EH (cell line): Measurements from ENCODE around the gene PIAS2.
"Not testable (repeated sequence)": the region's sequence is repeated elsewhere in the genome, so short reads cannot be mapped to it uniquely, and the experiment has no call there.

Experiments used
- DNase-seq: peaks from one replicate; pipeline ENCODE4 v3.0.0-alpha.2; 2015; ENCODE audit warnings: low read depth

PIAS2 gene, protein sequence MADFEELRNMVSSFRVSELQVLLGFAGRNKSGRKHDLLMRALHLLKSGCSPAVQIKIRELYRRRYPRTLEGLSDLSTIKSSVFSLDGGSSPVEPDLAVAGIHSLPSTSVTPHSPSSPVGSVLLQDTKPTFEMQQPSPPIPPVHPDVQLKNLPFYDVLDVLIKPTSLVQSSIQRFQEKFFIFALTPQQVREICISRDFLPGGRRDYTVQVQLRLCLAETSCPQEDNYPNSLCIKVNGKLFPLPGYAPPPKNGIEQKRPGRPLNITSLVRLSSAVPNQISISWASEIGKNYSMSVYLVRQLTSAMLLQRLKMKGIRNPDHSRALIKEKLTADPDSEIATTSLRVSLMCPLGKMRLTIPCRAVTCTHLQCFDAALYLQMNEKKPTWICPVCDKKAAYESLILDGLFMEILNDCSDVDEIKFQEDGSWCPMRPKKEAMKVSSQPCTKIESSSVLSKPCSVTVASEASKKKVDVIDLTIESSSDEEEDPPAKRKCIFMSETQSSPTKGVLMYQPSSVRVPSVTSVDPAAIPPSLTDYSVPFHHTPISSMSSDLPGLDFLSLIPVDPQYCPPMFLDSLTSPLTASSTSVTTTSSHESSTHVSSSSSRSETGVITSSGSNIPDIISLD

DNA sequence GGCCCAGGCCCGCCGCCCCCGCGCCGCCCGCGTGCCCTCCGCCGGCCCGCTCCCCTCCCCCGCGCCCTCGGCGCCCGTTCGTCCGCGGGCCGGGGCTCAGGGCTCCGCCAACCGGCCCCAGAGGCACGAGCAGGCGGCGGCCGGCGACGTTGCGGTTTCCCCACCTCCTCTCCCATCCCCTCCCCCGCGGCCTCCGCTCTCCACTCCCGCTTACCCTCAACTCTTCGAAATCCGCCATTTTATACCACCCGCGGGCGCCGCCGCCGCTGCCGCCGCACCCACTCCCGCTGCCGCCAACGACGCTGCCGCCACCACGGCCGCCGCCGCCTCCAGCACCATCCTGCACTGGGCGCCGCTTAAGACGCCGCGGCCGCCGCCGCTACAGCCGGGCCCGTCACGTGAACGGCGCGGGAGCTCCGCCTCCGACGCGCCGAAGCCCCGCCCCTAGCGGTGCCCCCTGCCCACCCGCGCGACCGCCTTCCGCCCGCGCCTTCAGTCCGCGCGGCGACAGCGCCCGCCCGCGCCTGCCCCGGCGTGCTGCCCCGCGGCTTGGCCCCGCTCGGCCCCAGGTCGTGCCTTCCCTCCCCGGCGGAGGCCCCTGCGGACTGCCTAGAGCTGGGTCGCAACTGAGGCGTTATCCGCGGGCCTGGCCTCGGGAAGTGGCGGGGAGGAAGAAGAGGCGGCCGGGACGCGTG is at the start of gene PIAS2, which contains the start of gene KATNAL2:
Gene PIAS2 (minus strand): TSS at position 400 of the 695 bp plus-strand sequence. CDS start 162 bp downstream, at position 238.
Gene KATNAL2 (plus strand): TSS at position 495 of the 695 bp plus-strand sequence. CDS start 29,271 bp downstream, outside the sequence.
- DNase-seq, result peak; percentile 79

DNA sequence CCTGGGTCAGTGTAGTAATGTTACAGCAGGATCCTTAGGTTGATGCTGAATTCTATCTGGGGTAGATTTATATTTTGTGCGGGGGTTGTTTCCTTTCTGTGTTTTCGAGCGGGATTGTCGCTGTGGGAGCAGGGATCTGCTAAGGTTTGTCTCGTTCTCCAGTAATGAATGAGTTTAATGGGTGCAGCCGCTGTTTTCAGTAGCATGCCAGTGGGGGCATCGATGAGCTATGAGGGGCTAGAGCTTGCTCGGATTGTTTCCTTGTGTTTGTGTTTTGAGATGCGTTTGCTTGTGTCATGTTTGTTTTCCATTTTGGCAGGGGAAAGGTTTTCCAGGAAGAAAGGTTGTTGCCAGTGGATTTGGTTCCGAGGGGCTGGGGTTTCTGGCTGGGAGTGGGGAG is 49.0 kb upstream of the PIAS2 start:
- DNase-seq, result not testable (repeated sequence)

- DNase-seq, result not testable (repeated sequence)
These were observed 47.4 kb upstream of the PIAS2 start for GRCh38 chr18:46964579-46965293.

DNA sequence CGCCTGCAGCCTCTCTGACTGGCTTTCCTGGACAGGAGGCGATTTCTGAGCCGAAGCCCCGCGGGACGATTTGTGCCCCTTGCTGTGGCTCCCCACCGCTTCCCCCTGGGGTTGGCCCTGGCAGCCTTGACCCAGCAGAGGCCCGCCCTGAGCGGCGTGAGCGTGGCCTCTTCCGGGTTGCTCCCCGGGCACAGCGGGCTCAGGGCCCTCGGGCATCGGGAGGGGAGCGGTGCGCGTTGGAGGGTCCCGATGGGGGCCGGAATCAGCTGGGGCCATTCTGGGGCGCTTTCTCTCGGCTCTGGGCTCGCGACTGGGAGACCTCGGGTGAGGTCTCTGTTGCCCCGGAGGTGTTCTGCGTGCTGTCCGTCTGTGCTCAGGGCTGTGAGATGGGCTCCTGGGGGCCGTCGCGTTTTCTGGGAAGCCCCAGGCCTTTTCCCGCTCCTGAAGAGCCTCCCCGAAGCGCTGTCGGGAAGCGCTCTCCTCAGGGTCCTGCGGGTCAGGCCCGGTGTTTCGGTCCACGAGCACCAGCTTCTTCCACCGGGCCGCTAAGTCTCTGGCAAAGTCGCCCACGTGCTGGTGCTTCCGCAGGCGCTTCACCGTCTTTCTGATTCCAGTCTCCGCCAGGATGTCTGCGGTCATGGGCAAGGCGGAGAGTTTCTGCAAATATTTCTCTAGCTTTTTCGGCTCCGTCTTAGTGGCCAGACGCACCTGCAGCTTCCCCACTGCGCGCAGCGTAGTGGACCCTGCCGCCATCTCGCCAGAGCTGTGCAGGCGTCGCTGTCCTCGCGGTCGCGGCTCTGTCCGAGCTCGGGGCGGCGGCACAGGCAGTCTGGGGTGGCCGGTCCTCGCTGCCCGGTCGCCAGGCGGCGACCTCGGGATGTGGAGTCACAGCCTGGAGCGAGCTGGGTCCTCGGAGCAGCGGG is 46.6 kb upstream of the PIAS2 start:
- not testable (repeated sequence) for DNase-seq

DNA sequence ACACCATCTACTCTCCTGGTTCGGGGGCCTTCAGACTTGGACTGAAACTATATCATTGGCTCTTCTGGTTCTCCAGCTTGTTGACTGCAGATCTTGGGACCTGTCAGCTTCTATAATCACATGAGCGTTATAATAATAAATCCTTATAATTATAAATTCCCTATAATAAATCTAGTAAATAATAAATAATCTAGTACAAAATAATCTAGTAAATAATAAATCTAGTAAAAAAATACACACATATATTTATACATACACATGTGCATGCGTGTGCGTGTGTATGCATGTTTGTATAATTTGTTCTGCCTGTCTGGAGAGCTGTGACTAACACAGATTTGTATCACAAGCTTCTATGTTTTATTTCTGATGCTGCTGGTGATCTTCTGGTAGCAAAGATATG is 40.9 kb upstream of the PIAS2 start:
- no peak for DNase-seq

DNA sequence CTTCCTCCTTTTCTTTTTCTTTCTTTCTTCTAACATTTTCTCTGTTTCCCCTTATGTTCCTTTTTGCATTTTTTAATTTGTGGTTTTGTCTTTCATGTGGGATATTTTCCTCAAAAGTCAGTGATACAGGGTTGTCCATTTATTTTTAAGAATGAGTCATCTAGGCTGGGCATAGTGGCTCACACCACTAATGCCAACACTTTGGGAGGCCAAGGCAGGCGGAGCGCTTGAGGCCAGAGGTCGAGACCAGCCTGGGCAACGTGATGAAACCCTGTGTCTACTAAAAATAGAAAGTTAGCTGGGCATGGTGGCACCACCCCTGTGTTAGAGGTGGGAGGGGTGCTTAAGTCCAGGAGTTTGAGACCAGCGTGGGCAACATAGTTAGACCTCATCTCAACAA is 35.9 kb upstream of the PIAS2 start:
- DNase-seq, result no peak

GRCh38 chr18:46950064-46950656 is 32.9 kb upstream of the PIAS2 start:
- DNase-seq, result peak; percentile 10

DNA sequence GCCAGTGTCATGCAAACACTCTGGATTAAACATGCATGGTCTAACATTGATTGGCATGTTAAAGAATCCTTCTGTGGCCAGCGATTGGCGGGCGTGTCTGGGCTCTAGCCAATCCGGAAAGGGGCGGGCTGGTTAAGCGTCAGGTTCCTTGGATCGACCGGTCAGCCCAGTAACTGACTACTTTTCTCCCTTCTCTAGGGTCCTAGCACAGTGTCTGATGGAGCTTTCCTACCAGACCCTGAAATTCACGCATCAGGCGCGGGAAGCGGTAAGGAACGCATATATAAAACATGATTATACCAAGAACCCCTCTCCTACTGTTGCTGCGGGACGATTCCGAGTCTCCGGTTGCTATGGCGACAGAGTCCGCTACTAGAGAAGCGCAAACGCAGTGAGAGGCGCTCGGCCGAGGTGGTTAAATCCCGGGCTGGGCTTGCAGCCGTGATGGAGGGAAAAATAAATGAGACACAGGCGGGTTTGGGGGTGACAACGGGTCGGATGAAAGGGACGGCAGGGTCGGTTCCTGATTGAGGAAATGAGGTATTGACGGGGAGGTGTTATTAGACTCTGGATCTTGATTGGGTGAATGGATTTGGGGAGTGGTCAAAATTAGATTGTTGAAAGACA is 29.5 kb upstream of the PIAS2 start:
- DNase-seq, result peak; percentile 86

DNA sequence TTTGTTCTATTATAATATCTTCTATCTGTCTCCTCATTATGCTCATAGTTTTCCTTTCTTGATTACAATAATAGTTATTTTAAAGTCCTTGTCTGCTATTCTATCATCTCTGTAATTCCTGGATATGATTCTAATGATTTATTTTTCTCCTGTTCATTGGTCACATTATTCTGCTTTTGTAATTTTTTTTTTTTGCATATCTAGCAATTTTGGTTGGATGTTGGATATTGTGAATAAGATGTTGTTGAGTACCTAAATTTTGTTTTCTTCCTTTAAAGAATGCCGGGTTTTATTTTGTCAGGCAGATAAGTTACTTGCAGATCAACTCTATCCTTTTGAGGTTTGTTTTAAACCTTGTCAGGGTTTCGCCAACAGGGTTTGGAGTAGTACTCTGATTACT is 25.3 kb upstream of the PIAS2 start:
- no peak for DNase-seq

DNA sequence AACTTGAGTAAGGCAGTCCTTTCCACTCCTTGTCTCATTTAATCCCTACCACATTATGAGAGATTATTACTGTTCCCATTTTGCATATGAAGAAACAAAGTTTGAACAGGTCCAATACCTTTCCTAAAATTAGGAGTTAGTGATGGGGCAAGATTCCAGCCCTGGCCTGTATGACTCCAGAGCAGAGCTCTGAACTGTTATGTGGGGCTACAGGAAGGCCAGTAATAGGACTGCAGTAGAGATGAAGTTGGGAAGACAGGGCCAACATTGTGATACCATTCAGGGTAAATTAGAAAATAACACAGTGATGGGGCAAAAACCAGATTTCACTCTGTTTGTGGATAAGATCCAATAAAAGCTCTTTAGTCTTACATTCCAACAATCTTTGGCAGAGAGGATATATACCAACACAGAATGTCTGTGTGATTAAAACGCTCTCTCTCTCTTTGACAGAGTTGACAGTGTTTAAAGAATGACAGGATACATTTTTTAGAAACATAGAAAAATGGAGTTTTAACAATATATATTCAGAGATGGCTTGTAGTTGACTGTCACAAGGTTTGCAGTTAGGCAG is 22.8 kb upstream of the PIAS2 start:
- peak; percentile 30 for DNase-seq

- peak; percentile 88 for DNase-seq
These were observed 22.1 kb upstream of the PIAS2 start for GRCh38 chr18:46939337-46939963.

GRCh38 chr18:46920653-46921052 is 3.3 kb upstream of the PIAS2 start:
- no peak for DNase-seq

- DNase-seq, result no peak
These were observed 2.8 kb upstream of the PIAS2 start for GRCh38 chr18:46920067-46920466.

DNA sequence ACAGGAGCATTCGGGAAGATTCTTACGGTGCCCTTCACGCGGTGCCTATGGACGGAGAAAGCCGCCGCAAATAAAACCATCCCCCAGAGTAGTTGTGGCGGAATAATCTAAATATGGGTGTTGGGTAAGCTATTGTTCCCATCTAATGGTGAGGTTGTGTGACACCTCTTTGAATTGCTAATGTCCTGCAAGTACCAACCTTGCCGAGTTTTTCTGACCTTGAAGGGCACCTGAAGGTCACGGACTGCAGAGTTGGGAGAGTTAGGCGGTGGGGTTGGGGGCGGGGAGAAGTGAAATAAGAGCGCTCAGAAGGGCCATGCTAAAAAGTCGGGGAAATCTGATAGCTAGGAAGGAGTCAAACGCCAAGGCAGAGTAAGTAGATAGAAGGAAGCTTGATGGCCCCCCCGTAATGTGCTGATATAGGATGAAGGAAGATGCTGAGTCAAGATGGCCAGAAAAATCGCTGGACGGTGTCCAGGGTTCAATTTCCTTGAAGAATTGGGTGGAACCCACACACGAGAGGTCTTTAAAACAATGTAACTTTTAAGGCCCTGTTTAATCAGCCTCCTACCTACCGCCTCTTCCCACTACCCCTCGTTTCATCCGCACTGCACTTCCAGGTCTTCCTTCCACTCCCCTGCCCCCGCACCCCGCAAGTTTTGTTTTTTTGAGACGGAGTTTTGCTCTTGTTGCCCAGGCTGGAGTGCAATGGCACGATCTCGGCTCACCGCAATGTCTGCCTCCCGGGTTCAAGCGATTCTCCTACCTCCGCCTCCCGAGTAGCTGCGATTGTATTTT is 695 bp upstream of the PIAS2 start:
- DNase-seq, result peak; percentile 47

DNA sequence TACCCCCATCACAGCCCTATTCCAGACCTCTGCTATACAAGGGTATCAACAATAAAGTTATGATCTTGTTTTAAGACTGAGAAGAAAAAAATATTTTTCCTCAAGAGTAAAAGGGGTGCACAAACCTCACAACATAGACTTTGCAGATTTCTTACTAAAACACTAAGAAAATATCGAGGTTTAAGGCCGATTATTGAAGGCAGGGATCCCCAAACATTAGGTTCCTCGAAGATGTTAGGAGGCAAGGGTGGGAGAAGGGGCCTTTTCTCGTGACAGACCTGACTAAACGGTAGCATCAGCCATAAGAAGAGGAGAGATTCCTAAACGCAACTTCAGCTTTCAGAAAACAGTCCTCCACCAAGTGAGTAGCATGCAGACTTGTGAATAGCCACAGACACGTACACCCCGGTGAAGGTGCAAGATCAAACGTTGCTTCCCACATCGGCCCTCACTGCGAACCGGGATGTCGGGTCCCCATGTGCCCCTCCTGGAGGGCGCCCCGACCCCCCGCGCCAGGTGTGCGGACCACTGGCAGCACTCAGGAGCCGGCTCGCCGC is 678 bp downstream of the PIAS2 start:
- peak; percentile 37 for DNase-seq

DNA sequence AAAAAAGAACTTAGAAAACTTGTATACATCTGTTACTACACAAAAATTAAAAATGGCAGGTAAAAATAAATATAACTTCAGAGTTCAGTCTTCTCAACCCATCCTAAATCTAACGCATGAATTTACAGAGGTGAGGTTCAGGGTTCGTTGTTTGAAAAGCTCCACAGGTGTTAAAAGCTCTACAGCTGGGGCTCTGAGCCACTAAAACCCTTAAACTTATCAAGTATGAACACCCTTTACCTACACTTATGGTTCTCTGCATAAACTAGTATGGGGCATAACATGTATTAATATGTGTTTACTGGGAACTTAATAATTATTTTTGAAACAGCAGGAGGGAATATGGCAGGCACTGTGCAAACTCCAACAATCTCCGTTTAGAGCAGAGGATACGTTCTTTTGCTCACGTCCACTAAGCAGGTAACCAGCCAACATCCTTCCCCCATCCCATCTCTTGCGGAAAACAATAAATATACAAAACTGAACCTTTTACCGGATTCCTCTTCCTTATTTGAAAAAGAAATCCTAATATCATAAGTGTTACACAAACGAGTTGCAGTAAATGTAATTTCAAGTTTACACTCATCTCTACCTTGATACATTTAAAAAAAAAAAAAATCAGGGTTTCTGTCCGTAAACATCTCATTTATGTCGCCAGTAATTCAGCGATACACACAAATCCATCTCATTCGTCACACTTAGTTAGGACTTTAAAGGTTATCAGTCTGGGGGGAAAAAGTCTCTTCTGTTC is 1.3 kb downstream of the PIAS2 start:
- peak; percentile 1 for DNase-seq

DNA sequence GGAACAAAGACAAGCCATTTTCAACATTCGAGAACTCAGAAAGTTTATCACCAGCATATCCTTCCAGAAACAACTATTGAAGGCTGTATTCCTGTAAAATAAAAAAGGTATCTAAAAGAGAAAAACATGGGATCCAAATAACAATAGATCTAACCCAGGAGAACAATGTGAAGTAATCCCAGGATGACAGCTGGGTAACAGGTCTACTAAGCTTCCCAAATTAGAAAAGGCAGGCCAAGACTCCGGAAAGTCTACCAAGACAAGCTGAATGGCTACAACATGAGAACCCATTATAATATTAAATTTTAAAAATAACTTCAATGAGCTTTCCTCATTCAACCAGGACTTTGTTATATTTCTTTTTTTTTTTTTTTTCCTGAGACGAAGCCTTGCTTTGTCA is 6.5 kb downstream of the PIAS2 start:
- no peak for DNase-seq
